Body of pancreas (tissue), 4 donors: ENCODE results near the gene SUN5.

Experiments used
- POLR2A ChIP-seq, 3 donors: fragments of 450-650 bp; IDR thresholded peaks; one replicate each; pipeline ENCODE4 v1.6.1; 2016; ENCODE audit warnings: antibody characterized with exemption in 3 of 3, mild to moderate bottlenecking in 2 of 3
- TF ChIP-seq, protein P1 (sequence below), 7 experiments: fragments of 450-650 bp in 4 of 7; fragments of 200-600 bp in 3 of 7; sonication (generic) in 3 of 7; IDR thresholded peaks; one replicate each; pipeline ENCODE4 v1.5.1; 2016 to 2019; ENCODE audit warnings: antibody characterized with exemption in 7 of 7

DNA sequence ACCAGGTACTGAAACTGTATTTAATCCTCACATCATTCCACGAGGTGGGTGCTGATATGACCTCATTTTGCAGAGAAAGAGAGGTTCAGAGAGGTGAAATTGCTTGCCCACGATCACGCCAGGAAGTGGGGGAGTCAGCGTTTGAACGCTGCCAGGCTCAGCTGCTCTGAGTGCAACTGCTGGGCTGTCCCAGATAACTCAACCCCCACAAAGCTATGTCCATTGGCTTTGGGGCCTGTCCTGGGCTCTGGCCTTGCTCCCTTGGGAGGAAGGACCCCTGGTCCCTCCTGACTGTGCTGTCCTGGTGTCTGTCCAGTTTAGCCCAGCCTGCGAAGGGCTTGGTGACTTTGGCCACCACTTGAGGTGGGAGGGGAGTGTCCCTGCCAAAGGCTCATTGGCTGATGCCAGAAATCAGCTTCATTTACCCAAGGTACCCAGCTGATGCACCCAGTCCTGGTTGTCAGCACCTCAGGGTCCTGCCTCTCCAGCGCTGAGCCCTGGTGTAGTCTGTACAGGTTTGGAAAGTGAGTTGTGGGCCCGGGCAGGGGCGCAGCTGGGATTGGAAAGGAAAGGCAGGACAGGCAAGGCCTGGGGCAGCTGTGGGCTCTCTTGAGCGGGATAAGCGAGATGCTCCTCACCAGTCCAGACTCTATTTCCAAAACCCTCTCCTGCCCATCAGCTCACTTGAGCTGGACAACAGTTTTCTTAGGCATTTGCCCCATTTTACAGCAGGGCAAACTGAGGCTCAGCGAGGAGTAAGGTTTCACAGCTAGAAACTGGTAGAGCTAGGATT is 38.5 kb downstream of the SUN5 start:
- TF ChIP-seq, protein P1, sequence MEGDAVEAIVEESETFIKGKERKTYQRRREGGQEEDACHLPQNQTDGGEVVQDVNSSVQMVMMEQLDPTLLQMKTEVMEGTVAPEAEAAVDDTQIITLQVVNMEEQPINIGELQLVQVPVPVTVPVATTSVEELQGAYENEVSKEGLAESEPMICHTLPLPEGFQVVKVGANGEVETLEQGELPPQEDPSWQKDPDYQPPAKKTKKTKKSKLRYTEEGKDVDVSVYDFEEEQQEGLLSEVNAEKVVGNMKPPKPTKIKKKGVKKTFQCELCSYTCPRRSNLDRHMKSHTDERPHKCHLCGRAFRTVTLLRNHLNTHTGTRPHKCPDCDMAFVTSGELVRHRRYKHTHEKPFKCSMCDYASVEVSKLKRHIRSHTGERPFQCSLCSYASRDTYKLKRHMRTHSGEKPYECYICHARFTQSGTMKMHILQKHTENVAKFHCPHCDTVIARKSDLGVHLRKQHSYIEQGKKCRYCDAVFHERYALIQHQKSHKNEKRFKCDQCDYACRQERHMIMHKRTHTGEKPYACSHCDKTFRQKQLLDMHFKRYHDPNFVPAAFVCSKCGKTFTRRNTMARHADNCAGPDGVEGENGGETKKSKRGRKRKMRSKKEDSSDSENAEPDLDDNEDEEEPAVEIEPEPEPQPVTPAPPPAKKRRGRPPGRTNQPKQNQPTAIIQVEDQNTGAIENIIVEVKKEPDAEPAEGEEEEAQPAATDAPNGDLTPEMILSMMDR (IDR thresholded peaks at IDR 0.05): no peak
- TF ChIP-seq POLR2A (IDR thresholded peaks at IDR 0.05): no peak
